ENCODE results near the gene MS4A6E.

MS4A6E gene

GRCh38 chr11:60377401-60378136 is 50.5 kb downstream of the MS4A6E start:
- FAIRE-seq, result no peak

DNA sequence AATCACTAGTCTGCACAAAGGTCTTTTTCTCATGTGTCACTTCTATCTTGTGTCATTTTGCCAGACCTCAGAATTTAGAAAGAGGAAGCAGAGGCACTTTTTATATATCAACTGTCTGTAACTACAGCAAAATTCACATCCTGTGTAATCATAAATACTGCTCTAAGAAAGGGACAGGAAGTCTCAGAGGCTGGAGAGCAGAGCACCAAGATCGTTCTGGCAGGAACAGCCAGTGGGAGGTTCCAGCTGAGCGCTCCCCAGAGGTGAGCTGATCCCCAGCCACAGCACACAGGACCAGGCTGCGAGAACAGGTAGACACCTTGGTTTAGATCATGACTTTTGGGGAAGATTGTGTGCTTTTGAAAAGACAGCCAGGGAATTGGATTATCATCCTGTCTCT is 51.3 kb downstream of the MS4A6E start, which contains the start of gene MS4A7:
Gene MS4A7 (plus strand): TSS at position 179 of the 400 bp plus-strand sequence. CDS start 4,610 bp downstream, outside the sequence.
- no peak for FAIRE-seq

GRCh38 chr11:60389279-60389910 is 62.3 kb downstream of the MS4A6E start:
- no peak for FAIRE-seq

DNA sequence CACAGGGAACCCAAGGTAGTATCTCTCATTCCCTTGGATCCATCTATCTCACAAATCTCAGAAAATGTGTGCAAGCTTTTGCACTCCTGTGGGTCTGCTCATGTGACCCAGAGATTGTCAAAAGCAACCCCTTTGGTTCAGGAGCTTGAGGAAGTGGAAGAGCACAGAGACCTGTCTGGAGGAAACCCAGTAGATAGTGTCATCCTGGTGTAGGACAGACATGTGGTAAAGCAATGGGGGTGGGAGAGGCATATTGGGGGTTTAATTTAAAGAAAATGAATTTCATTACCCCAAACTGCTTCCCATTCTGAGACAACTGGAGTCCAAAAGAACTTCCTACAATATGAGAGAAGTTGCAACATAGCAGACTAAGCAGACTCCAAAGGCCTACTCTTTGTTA is 63.4 kb downstream of the MS4A6E start:
- no peak for FAIRE-seq
